Trophoblast cell (in vitro differentiated cells and primary cell): Measurements from ENCODE around the gene ARL17A.
"Not testable (repeated sequence)": the region's sequence is repeated elsewhere in the genome, so short reads cannot be mapped to it uniquely, and the experiment has no call there.

Experiments used
- DNase-seq, 2 donors: peaks; one replicate each; pipeline ENCODE4 v3.0.0-alpha.2; 2016
- H2AFZ ChIP-seq: 2 replicates; pipeline ENCODE4 v1.6.1; 2013; ENCODE audit warnings: low read length, moderate library complexity, mild to moderate bottlenecking; ENCODE audit not compliant: insufficient read depth, poor library complexity
- H2AK5ac ChIP-seq: 2 replicates; pipeline ENCODE4 v1.6.1; 2013; ENCODE audit warnings: mild to moderate bottlenecking, low read length
- H2BK120ac ChIP-seq: 2 replicates; pipeline ENCODE4 v1.6.1; 2013; ENCODE audit warnings: low read length, mild to moderate bottlenecking, moderate library complexity; ENCODE audit not compliant: insufficient read depth, poor library complexity
- H2BK12ac ChIP-seq: 2 replicates; pipeline ENCODE4 v1.6.1; 2013; ENCODE audit warnings: mild to moderate bottlenecking, low read length, moderate library complexity
- H2BK5ac ChIP-seq: 2 replicates; pipeline ENCODE4 v1.6.1; 2013; ENCODE audit warnings: low read length, low read depth, moderate library complexity, mild to moderate bottlenecking; ENCODE audit not compliant: poor library complexity
- H3K14ac ChIP-seq: 2 replicates; pipeline ENCODE4 v1.6.1; 2013; ENCODE audit warnings: mild to moderate bottlenecking, low read length
- H3K18ac ChIP-seq: 2 replicates; pipeline ENCODE4 v1.6.1; 2013; ENCODE audit warnings: mild to moderate bottlenecking, low read length
- H3K23ac ChIP-seq: 2 replicates; pipeline ENCODE4 v1.6.1; 2013; ENCODE audit warnings: low read length
- H3K27ac ChIP-seq: 2 replicates; pipeline ENCODE4 v1.5.1; 2013; ENCODE audit warnings: low read depth, mild to moderate bottlenecking, inconsistent platforms, low read length, moderate library complexity
- H3K27me3 ChIP-seq: 2 replicates; pipeline ENCODE4 v1.6.1; 2013; ENCODE audit warnings: inconsistent platforms, mild to moderate bottlenecking, low read length, moderate library complexity; ENCODE audit not compliant: insufficient read depth
- H3K36me3 ChIP-seq, 2 experiments: 1 replicate in 1 of 2; 2 replicates in 1 of 2; pipeline ENCODE4 v1.6.1; 2013; ENCODE audit warnings: low read length in 2 of 2, mild to moderate bottlenecking in 2 of 2, moderate library complexity in 1 of 2; ENCODE audit not compliant: insufficient read depth in 2 of 2, control insufficient read depth in 1 of 2
- H3K4ac ChIP-seq: 2 replicates; pipeline ENCODE4 v1.6.1; 2013; ENCODE audit warnings: low read depth, mild to moderate bottlenecking, low read length, moderate library complexity
- H3K4me1 ChIP-seq, 2 experiments: 1 replicate in 1 of 2; 2 replicates in 1 of 2; pipeline ENCODE4 v1.6.1; 2013; ENCODE audit warnings: low read length in 2 of 2, mild to moderate bottlenecking in 2 of 2, moderate library complexity in 1 of 2; ENCODE audit not compliant: insufficient read depth in 2 of 2, control insufficient read depth in 1 of 2
- H3K4me2 ChIP-seq: 2 replicates; pipeline ENCODE4 v1.6.1; 2013; ENCODE audit warnings: inconsistent platforms, mild to moderate bottlenecking, low read length, moderate library complexity
- H3K4me3 ChIP-seq: 2 replicates; pipeline ENCODE4 v1.5.1; 2013; ENCODE audit warnings: mild to moderate bottlenecking, low read depth, low read length, inconsistent platforms
- H3K79me1 ChIP-seq: one replicate; pipeline ENCODE4 v1.6.1; 2013; ENCODE audit warnings: low read length
- H3K79me2 ChIP-seq: 2 replicates; pipeline ENCODE4 v1.6.1; 2013; ENCODE audit warnings: low read length, mild to moderate bottlenecking; ENCODE audit not compliant: control insufficient read depth, insufficient read depth, poor library complexity
- H3K9ac ChIP-seq: 2 replicates; pipeline ENCODE4 v1.6.1; 2013; ENCODE audit warnings: mild to moderate bottlenecking, low read length
- H3K9me3 ChIP-seq: 2 replicates; pipeline ENCODE4 v1.6.1; 2013; ENCODE audit warnings: low read depth, mild to moderate bottlenecking, control low read depth, inconsistent platforms, low read length; ENCODE audit not compliant: insufficient read depth
- H4K12ac ChIP-seq: 2 replicates; pipeline ENCODE4 v1.6.1; 2013; ENCODE audit warnings: low read depth, mild to moderate bottlenecking, low read length, moderate library complexity
- H4K8ac ChIP-seq: 2 replicates; pipeline ENCODE4 v1.6.1; 2013; ENCODE audit warnings: low read depth, mild to moderate bottlenecking, low read length, moderate library complexity
- H4K91ac ChIP-seq: one replicate; pipeline ENCODE4 v1.6.1; 2013; ENCODE audit warnings: low read depth, mild to moderate bottlenecking, low read length, moderate library complexity
- WGBS: extraction: QIAGEN DNeasy Blood & Tissue Kit; methylation state at CpG from one replicate; pipeline ENCODE4 v1.1.7; 2013; ENCODE audit warnings: missing lambda C conversion rate; ENCODE audit not compliant: insufficient read length, insufficient coverage; ENCODE audit errors: extremely low coverage; 5-methylcytosine and 5-hydroxymethylcytosine counted together

ARL17A gene

GRCh38 chr17:46591332-46591731, 11.8 kb upstream of the ARL17A start:
- H3K79me1 ChIP-seq, H4K12ac ChIP-seq, H3K23ac ChIP-seq, H2BK5ac ChIP-seq, H3K36me3 ChIP-seq, H3K4me1 ChIP-seq, H3K18ac ChIP-seq, H3K27me3 ChIP-seq, H3K9me3 ChIP-seq, H2BK12ac ChIP-seq, H2AFZ ChIP-seq, H4K91ac ChIP-seq, H2AK5ac ChIP-seq, H3K79me2 ChIP-seq, H4K8ac ChIP-seq, H3K4me3 ChIP-seq, H3K14ac ChIP-seq, H3K27ac ChIP-seq, DNase-seq, H2BK120ac ChIP-seq, H3K9ac ChIP-seq, H3K4me2 ChIP-seq, H3K4ac ChIP-seq: not testable (repeated sequence)
- no CpG with 5 or more reads among the region's 7 CpGs for WGBS

GRCh38 chr17:46590157-46591146, 11.0 kb upstream of the ARL17A start, which contains the start of gene NSF:
Gene NSF, plus strand, starts transcription at chr17:46590669. Its CDS starts 107 bp downstream, at chr17:46590776.
- H3K4ac ChIP-seq, H4K12ac ChIP-seq: not testable (repeated sequence)
- no CpG with 5 or more reads among the region's 95 CpGs for WGBS

GRCh38 chr17:46585444-46585843, 6.0 kb upstream of the ARL17A start:
- not testable (repeated sequence) for H2AFZ ChIP-seq, H3K27me3 ChIP-seq, H2BK12ac ChIP-seq, H3K36me3 ChIP-seq, H3K23ac ChIP-seq, H4K91ac ChIP-seq, H2AK5ac ChIP-seq, H3K79me2 ChIP-seq, H3K4me2 ChIP-seq, H4K8ac ChIP-seq, DNase-seq, H3K4me1 ChIP-seq, H3K18ac ChIP-seq, H3K79me1 ChIP-seq, H3K4ac ChIP-seq, H3K14ac ChIP-seq, H3K27ac ChIP-seq, H3K9me3 ChIP-seq, H2BK120ac ChIP-seq, H2BK5ac ChIP-seq, H3K4me3 ChIP-seq, H3K9ac ChIP-seq, H4K12ac ChIP-seq
- WGBS, result no CpG with 5 or more reads among the region's 3 CpGs

More at GRCh38 chr17:46590157-46591146, 11.0 kb upstream of the ARL17A start, which contains the start of gene NSF:
- H2BK120ac ChIP-seq, H3K79me1 ChIP-seq, H2BK12ac ChIP-seq, H2BK5ac ChIP-seq, H3K4me1 ChIP-seq, H3K27me3 ChIP-seq, H3K9ac ChIP-seq, H2AFZ ChIP-seq, H3K23ac ChIP-seq, H4K91ac ChIP-seq, H3K14ac ChIP-seq, H3K36me3 ChIP-seq, H3K18ac ChIP-seq, DNase-seq, H2AK5ac ChIP-seq, H3K4me2 ChIP-seq, H3K4me3 ChIP-seq, H4K8ac ChIP-seq, H3K79me2 ChIP-seq, H3K27ac ChIP-seq, H3K9me3 ChIP-seq: not testable (repeated sequence)

- DNase-seq, H3K9ac ChIP-seq, H3K79me2 ChIP-seq, H2AFZ ChIP-seq, H3K4me3 ChIP-seq, H3K4ac ChIP-seq, H3K4me2 ChIP-seq, H2BK120ac ChIP-seq, H4K8ac ChIP-seq, H3K27ac ChIP-seq, H2BK12ac ChIP-seq, H2AK5ac ChIP-seq, H3K79me1 ChIP-seq, H3K18ac ChIP-seq, H3K14ac ChIP-seq, H3K23ac ChIP-seq, H3K4me1 ChIP-seq, H4K12ac ChIP-seq, H3K9me3 ChIP-seq, H4K91ac ChIP-seq, H2BK5ac ChIP-seq, H3K36me3 ChIP-seq, H3K27me3 ChIP-seq: not testable (repeated sequence)
- no CpG with 5 or more reads among the region's 18 CpGs for WGBS
Measured at GRCh38 chr17:46580082-46580481, 591 bp upstream of the ARL17A start.
